HepG2 (cell line): ENCODE measurements around the gene CAT. TPM values are rescaled to one million over a fixed set of nuclear protein-coding genes. Genes with fewer than 3 reads are reported as not detected.
A peak's percentile ranks its signal among the peaks of the same experiment; 100 is the strongest.

Source experiments
- ATAC-seq: fragments of 200-7000 bp; cut with Tn5 transposase; 3 replicates; pipeline ENCODE4 v1.9.1; 2020; ENCODE audit warnings: mild to moderate bottlenecking, moderate library complexity
- BruUV-seq: library from RNA; stranded (reverse); fragments of 400-500 nt; replicated peaks from 2 replicates; lab custom pipeline; 2021; lab: Mats Ljungman, UMichigan
- CTCF ChIA-PET: fragments of 300-600 bp; formaldehyde crosslinking; extraction: SDS; loops from one replicate; lab custom pipeline; 2021; ENCODE audit warnings: low total read pairs, inconsistent platforms, low intra/inter-chr PET ratio; lab: Yijun Ruan, JAX
- POLR2A ChIA-PET: fragments of 350-600 bp; sonication (Branson Sonifier 250); formaldehyde crosslinking; loops from one replicate; lab custom pipeline; 2020; ENCODE audit warnings: antibody characterized with exemption, inconsistent platforms; lab: Yijun Ruan, JAX
- DNase-seq: peaks from one replicate; pipeline ENCODE4 v3.0.0-alpha.2; 2015; ENCODE audit warnings: low spot score
- FAIRE-seq: peaks from 3 replicates; lab custom pipeline; 2011; peaks lifted over from hg19 to GRCh38; lab: Jason Lieb, UNC
- H2AFZ ChIP-seq: one replicate; pipeline ENCODE4 v1.6.1; 2011; ENCODE audit warnings: low read length, inconsistent platforms
- H3K27ac ChIP-seq: fragments of 300-600 bp; 3 replicates; pipeline ENCODE4 v1.8.0; 2011; ENCODE audit warnings: mixed run types, mild to moderate bottlenecking, mixed read lengths, low read length, inconsistent platforms; ENCODE audit not compliant: insufficient read depth; ENCODE audit errors: extremely low read length
- H3K27me3 ChIP-seq, 2 experiments: fragments of 200-600 bp in 1 of 2; 2 replicates in 1 of 2; 3 replicates in 1 of 2; pipeline versions ENCODE4 v1.6.0 to v1.8.0; 2011; ENCODE audit warnings: low read length in 2 of 2, mild to moderate bottlenecking in 2 of 2, moderate library complexity in 2 of 2, inconsistent platforms in 1 of 2; ENCODE audit not compliant: insufficient read depth in 2 of 2, control insufficient read depth in 1 of 2
- H3K36me3 ChIP-seq, 2 experiments: fragments of 200-600 bp in 1 of 2; replicated peaks in 1 of 2; 2 replicates in 1 of 2; 3 replicates in 1 of 2; pipeline versions ENCODE4 v1.5.1 to v1.8.0; 2011; ENCODE audit warnings: low read length in 2 of 2, inconsistent platforms in 1 of 2; ENCODE audit not compliant: insufficient read depth in 2 of 2, control insufficient read depth in 1 of 2
- H3K4me1 ChIP-seq: 2 replicates; pipeline ENCODE4 v1.5.1; 2012; ENCODE audit warnings: low read length, inconsistent platforms; ENCODE audit not compliant: insufficient read depth
- H3K4me2 ChIP-seq: 2 replicates; pipeline ENCODE4 v1.6.0; 2011; ENCODE audit warnings: low read depth, low read length, inconsistent platforms
- H3K4me3 ChIP-seq, 3 experiments: fragments of 200-600 bp in 1 of 3; sonication (generic), shearing (Covaris generic) in 1 of 3; replicated peaks in 1 of 3; 2 replicates each; pipeline ENCODE4 v1.5.1; 2011 to 2016; ENCODE audit warnings: low read length in 3 of 3, inconsistent platforms in 2 of 3, low read depth in 2 of 3, mild to moderate bottlenecking in 2 of 3, control low read depth in 1 of 3, mixed read lengths in 1 of 3; ENCODE audit not compliant: insufficient read depth in 1 of 3
- H3K79me2 ChIP-seq: one replicate; pipeline ENCODE4 v1.6.1; 2011; ENCODE audit warnings: low read length, inconsistent platforms; ENCODE audit not compliant: insufficient read depth
- H3K9ac ChIP-seq: 2 replicates; pipeline ENCODE4 v1.6.0; 2011; ENCODE audit warnings: mild to moderate bottlenecking, low read depth, low read length, inconsistent platforms; ENCODE audit not compliant: insufficient read depth
- H3K9me3 ChIP-seq: 2 replicates; pipeline ENCODE4 v1.5.1; 2012; ENCODE audit warnings: mild to moderate bottlenecking, low read length
- H4K20me1 ChIP-seq: 2 replicates; pipeline ENCODE4 v1.6.0; 2011; ENCODE audit warnings: inconsistent platforms, mild to moderate bottlenecking, low read length, moderate library complexity; ENCODE audit not compliant: insufficient read depth
- DNMT1 ChIP-seq: sonication (generic); formaldehyde crosslinking; IDR thresholded peaks from 2 replicates; pipeline ENCODE4 v1.5.1; 2020; ENCODE audit warnings: mild to moderate bottlenecking, missing genetic modification reagents
- EED ChIP-seq: sonication (generic); formaldehyde crosslinking; IDR thresholded peaks from 2 replicates; pipeline ENCODE4 v1.5.0; 2020; ENCODE audit warnings: mild to moderate bottlenecking, missing genetic modification reagents
- IRF2 ChIP-seq: IDR thresholded peaks from 2 replicates; pipeline ENCODE4 v1.6.1; 2018; ENCODE audit warnings: missing genetic modification reagents, missing compliant biosample characterization
- MEF2D ChIP-seq: sonication (generic); formaldehyde crosslinking; IDR thresholded peaks from 2 replicates; pipeline ENCODE4 v1.5.1; 2020; ENCODE audit warnings: mild to moderate bottlenecking, missing genetic modification reagents
- NONO ChIP-seq, 2 experiments: fragments of 450-650 bp in 1 of 2; sonication (generic) in 1 of 2; formaldehyde crosslinking in 1 of 2; IDR thresholded peaks in 1 of 2; conservative IDR thresholded peaks in 1 of 2; 2 replicates each; pipeline versions ENCODE4 v1.6.1 to v1.8.0; 2017 to 2022; ENCODE audit warnings: mild to moderate bottlenecking in 1 of 2, missing genetic modification reagents in 1 of 2, moderate library complexity in 1 of 2
- RAD21 ChIP-seq: fragments of 450-650 bp; formaldehyde crosslinking; IDR thresholded peaks from 2 replicates; pipeline ENCODE4 v1.5.0; 2020; ENCODE audit warnings: mild to moderate bottlenecking
- SOX13 ChIP-seq, 3 experiments: fragments of 450-650 bp in 1 of 3; sonication (generic) in 1 of 3; formaldehyde crosslinking in 1 of 3; IDR thresholded peaks in 2 of 3; conservative IDR thresholded peaks in 1 of 3; 2 replicates each; pipeline versions ENCODE4 v1.5.0 to v1.6.1; 2016 to 2020; ENCODE audit warnings: antibody characterized with exemption in 1 of 3, mild to moderate bottlenecking in 1 of 3, missing compliant biosample characterization in 1 of 3, missing genetic modification reagents in 1 of 3, moderate library complexity in 1 of 3
- ZFP1 ChIP-seq: IDR thresholded peaks from 2 replicates; pipeline ENCODE4 v1.6.1; 2016
- ZNF567 ChIP-seq: sonication (generic); formaldehyde crosslinking; IDR thresholded peaks from 2 replicates; pipeline ENCODE4 v1.8.1; 2023; ENCODE audit warnings: mild to moderate bottlenecking, missing genetic modification reagents, borderline replicate concordance
- ZNF614 ChIP-seq: IDR thresholded peaks from 2 replicates; pipeline ENCODE4 v1.6.1; 2018; ENCODE audit warnings: missing biosample characterization, missing genetic modification reagents, inconsistent platforms, borderline replicate concordance
- WGBS: methylation state at CpG from one replicate; pipeline ENCODE4 v1.1.6; 2017; ENCODE audit warnings: low lambda C conversion rate; 5-methylcytosine and 5-hydroxymethylcytosine counted together
- in situ Hi-C: cut with HindIII; loops from 2 replicates; pipeline ENCODE4 v1.10.0; 2017; ENCODE audit warnings: low pct_unique_long_range_greater_than_20kb; ENCODE audit not compliant: extremely low pct_ligation_motif_present
- intact Hi-C: fragments of 100-400 bp; cut with micrococcal nuclease; formaldehyde crosslinking; loops from one replicate; pipeline ENCODE4 v1.10.0; 2022; ENCODE audit not compliant: unreplicated experiment
- polyA plus RNA-seq, 8 experiments: library from polyadenylated mRNA; depleted of rRNA in 3 of 8; stranded (reverse) in 7 of 8; unstranded in 1 of 8; fragments of >200 nt; fragmentation: Illumina TruSeq in 4 of 8; extraction: Trizol in 4 of 8; gene quantifications; 2 replicates each; pipeline versions ENCODE4 v1.2.1 to v1.2.3, GENCODE V29; 2011 to 2016; ENCODE audit warnings: low read depth in 4 of 8, missing spikeins in 1 of 8, mixed read lengths in 1 of 8; ENCODE audit not compliant: insufficient read depth in 1 of 8
- total RNA-seq, 5 experiments: library from RNA; depleted of rRNA; stranded (reverse); fragments of >200 nt; fragmentation: Illumina TruSeq; extraction: Trizol; gene quantifications; 2 replicates each; pipeline ENCODE4 v1.2.3, GENCODE V29; 2016; ENCODE audit warnings: low read depth in 1 of 5
- TF ChIP-seq, protein P1 (sequence below), 2 experiments: sonication (generic) in 1 of 2; formaldehyde crosslinking in 1 of 2; IDR thresholded peaks; 2 replicates each; pipeline versions ENCODE4 v1.4.0 to v1.6.1; 2016 to 2020; ENCODE audit warnings: borderline replicate concordance in 1 of 2, low read depth in 1 of 2, mild to moderate bottlenecking in 1 of 2, missing genetic modification reagents in 1 of 2

CAT gene
- total and polyA plus RNA-seq, 2 of the 13 experiments (the other 11 are each of a cell fraction or from before 2014, with no cell fraction given), result 107 to 136 TPM

- POLR2A ChIA-PET, result no interaction called here
- TF ChIP-seq ZFP1 (CRISPR knock-in tag) (peak; percentile 99), EED (CRISPR knock-in tag) (no peak), DNMT1 (CRISPR knock-in tag) (no peak), ZNF614 (CRISPR knock-in tag) (no peak), ZNF567 (CRISPR knock-in tag) (no peak), NONO (IDR thresholded peaks at IDR 0.05) (no peak), NONO (CRISPR knock-in tag; conservative IDR thresholded peaks at IDR 0.05) (no peak)
- TF ChIP-seq, all 625 proteins: peak for 1
- Histone ChIP-seq H3K36me3 (no peaks in the 10 kb centered on the region), H3K9me3 (peaks cover 24% of the 10 kb centered on the region), H3K4me3 (no peak overlapping the region), H3K79me2 (no peaks in the 10 kb centered on the region), H4K20me1 (no peaks in the 10 kb centered on the region), H3K27ac (no peak overlapping the region), H2AFZ (no peak overlapping the region), H3K4me2 (no peak overlapping the region), H3K4me1 (peaks cover 42% of the 10 kb centered on the region), H3K9ac (no peak overlapping the region), H3K27me3 (no peaks in the 10 kb centered on the region)
- FAIRE-seq (no peak), ATAC-seq (no peak), DNase-seq (no peak)
- no TSS peak for BruUV-seq
- 39% methylated on average over 1 of the region's 1 CpG for WGBS
- in situ Hi-C loops (loop anchor here (10.0 kb wide), 1 partner anchor 62 kb away; no protein-coding TSS in a partner anchor), intact Hi-C loops (no loop called here)
- CTCF ChIA-PET, result no interaction called here
Observed at GRCh38 chr11:34413263-34413662, 25.5 kb upstream of the CAT start.

DNA sequence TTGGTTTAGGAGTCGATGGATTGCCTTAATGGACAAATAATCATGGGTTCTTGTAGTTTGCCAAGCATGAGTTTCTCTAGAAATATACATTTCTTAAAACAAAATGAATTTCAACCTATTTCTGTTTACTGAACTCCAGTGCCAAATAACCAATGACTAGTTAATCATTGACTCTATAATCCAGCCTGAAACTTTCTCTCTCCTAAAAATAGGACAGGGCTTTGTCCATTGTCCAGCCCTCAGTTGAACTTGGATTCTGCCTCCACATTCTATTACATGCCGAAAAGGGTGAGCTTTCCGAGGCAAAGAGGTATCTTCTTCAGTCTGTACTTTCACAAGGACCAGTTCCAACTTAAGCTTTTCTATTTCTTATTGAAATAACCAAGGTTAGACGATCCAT is 23.2 kb upstream of the CAT start:
- FAIRE-seq (peak; percentile 77), DNase-seq (peak; percentile 28), ATAC-seq (peak; percentile 68)
- no TSS peak for BruUV-seq
- in situ Hi-C loops, result loop anchor here (10.0 kb wide), 1 partner anchor 59 kb away; no protein-coding TSS in a partner anchor
- no peaks in the 10 kb centered on the region for H3K79me2 ChIP-seq
- no peak overlapping the region for H3K9ac ChIP-seq
- H3K4me1 ChIP-seq, result peaks cover 36% of the 10 kb centered on the region
- no peak overlapping the region for H2AFZ ChIP-seq
- CTCF ChIA-PET, result no interaction called here
- intact Hi-C loops, result no loop called here
- no peaks in the 10 kb centered on the region for H4K20me1 ChIP-seq
- no peaks in the 10 kb centered on the region for H3K27me3 ChIP-seq
- H3K4me3 ChIP-seq, result 0 out of 6 replicates have a peak overlapping the region, but pooled peaks of 1 of the 3 experiments have one; percentile 6
- TF ChIP-seq MEF2D (CRISPR knock-in tag) (peak; percentile 68; the same call in 1 of the 2 replicates), RAD21 (no peak), IRF2 (CRISPR knock-in tag) (no peak), SOX13 (IDR thresholded peaks at IDR 0.05) (no peak), SOX13 (CRISPR knock-in tag; conservative IDR thresholded peaks at IDR 0.05 in 1 of 2, IDR thresholded peaks at IDR 0.05 in 1 of 2) (peak in 1 of 2 experiments; percentile 45; a peak in 2 of 4 replicates)
- TF ChIP-seq, protein P1, sequence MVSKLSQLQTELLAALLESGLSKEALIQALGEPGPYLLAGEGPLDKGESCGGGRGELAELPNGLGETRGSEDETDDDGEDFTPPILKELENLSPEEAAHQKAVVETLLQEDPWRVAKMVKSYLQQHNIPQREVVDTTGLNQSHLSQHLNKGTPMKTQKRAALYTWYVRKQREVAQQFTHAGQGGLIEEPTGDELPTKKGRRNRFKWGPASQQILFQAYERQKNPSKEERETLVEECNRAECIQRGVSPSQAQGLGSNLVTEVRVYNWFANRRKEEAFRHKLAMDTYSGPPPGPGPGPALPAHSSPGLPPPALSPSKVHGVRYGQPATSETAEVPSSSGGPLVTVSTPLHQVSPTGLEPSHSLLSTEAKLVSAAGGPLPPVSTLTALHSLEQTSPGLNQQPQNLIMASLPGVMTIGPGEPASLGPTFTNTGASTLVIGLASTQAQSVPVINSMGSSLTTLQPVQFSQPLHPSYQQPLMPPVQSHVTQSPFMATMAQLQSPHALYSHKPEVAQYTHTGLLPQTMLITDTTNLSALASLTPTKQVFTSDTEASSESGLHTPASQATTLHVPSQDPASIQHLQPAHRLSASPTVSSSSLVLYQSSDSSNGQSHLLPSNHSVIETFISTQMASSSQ (IDR thresholded peaks at IDR 0.05; ENCODE audit: low read depth), result peak; percentile 70
- TF ChIP-seq, protein P1 (CRISPR knock-in tag; IDR thresholded peaks at IDR 0.05; ENCODE audit: borderline replicate concordance), result peak; percentile 68; the same call in 1 of the 2 replicates
- peaks cover 24% of the 10 kb centered on the region for H3K9me3 ChIP-seq
- WGBS, result under 1% methylated on average over 4 of the region's 4 CpGs
- no peak overlapping the region for H3K27ac ChIP-seq
- no peaks in the 10 kb centered on the region for H3K36me3 ChIP-seq
- H3K4me2 ChIP-seq, result peak overlapping the region; percentile 40
- POLR2A ChIA-PET, result interaction anchor here (0.7 to 1.4 kb wide), 2 partner anchors 12 to 47 kb away, joined by 3 to 5 read pairs; no protein-coding TSS in a partner anchor
